ENCODE results near the gene ANXA11. TPM values are rescaled to one million over a fixed set of nuclear protein-coding genes. Genes with fewer than 3 reads are reported as not detected.

Gene ANXA11
- total and polyA plus RNA-seq, 2 of the 4 experiments (the other 2 are of a cell fraction) = 39.4 to 109 TPM

- Histone ChIP-seq H3K23ac (ENCODE audit: low read depth, low read length) (peak within 1 kb of the TSS; percentile 71; the same call in 1 of the 2 replicates), H2BK120ac (ENCODE audit: low read depth, low read length) (peak within 1 kb of the TSS; percentile 83; the same call in 1 of the 2 replicates), H3K14ac (replicated peaks; ENCODE audit: low read depth, low read length) (peak within 1 kb of the TSS; percentile 90), H3K27ac (ENCODE audit: insufficient read depth, low read length) (peak within 1 kb of the TSS; percentile 65), H3K18ac (ENCODE audit: low read depth, low read length) (peak within 1 kb of the TSS; percentile 63), H3K9me1 (ENCODE audit: insufficient read depth, low read length) (peaks cover 8% of the 10 kb centered on the region; the same call in 1 of the 2 replicates), H3K4ac (ENCODE audit: low read depth, low read length) (peak within 1 kb of the TSS; percentile 89), H4K5ac (ENCODE audit: low read depth, low read length) (no peak within 1 kb of the TSS), H3K9me3 (ENCODE audit: control insufficient read depth, insufficient read depth, low read length) (no peaks in the 10 kb centered on the region), H4K91ac (ENCODE audit: insufficient read depth, low read depth, low read length) (peak within 1 kb of the TSS; percentile 34; the same call in 1 of the 2 replicates), H3K4me1 (ENCODE audit: control insufficient read depth, insufficient read depth, low read length) (peaks cover 14% of the 10 kb centered on the region; the same call in 1 of the 2 replicates), H3K79me1 (ENCODE audit: low read depth in 1 of 2, low read length in 2 of 2) (peaks cover 0 to 11% of the 10 kb centered on the region in 2 experiments; a peak in 1 of 4 replicates), H2AK9ac (replicated peaks; ENCODE audit: low read depth, low read length, poor library complexity) (peak within 1 kb of the TSS; percentile 92), H3K9ac (ENCODE audit: low read depth, low read length) (peak within 1 kb of the TSS; percentile 84), H3K4me3 (ENCODE audit: insufficient read depth, low read depth, low read length) (peak within 1 kb of the TSS; percentile 67), H2BK20ac (ENCODE audit: low read depth, low read length) (no peak within 1 kb of the TSS; the same call in none of the 2 replicates), H2BK5ac (ENCODE audit: low read depth, low read length, poor library complexity, severe bottlenecking) (no peak within 1 kb of the TSS), H2AK5ac (ENCODE audit: low read depth, low read length) (peak within 1 kb of the TSS; percentile 74), H2BK15ac (ENCODE audit: low read depth, low read length) (no peak within 1 kb of the TSS; the same call in 2 of the 3 replicates), H3K36me3 (ENCODE audit: control insufficient read depth, insufficient read depth, low read length) (no peaks in the 10 kb centered on the region), H3K27me3 (ENCODE audit: control insufficient read depth, insufficient read depth, low read length) (no peaks in the 10 kb centered on the region), H3K4me2 (ENCODE audit: low read depth, low read length) (peak within 1 kb of the TSS; percentile 96), H2AFZ (replicated peaks; ENCODE audit: low read length, poor library complexity) (peak within 1 kb of the TSS; percentile 94), H4K20me1 (ENCODE audit: insufficient read depth, low read length) (no peaks in the 10 kb centered on the region), H4K8ac (ENCODE audit: low read depth in 2 of 2, low read length in 2 of 2) (peak within 1 kb of the TSS; percentile 50 to 86; a peak in 2 of 4 replicates), H3K56ac (ENCODE audit: extremely low read depth, insufficient read depth, low read length) (peak within 1 kb of the TSS; percentile 24; the same call in 1 of the 2 replicates)
- CTCF ChIA-PET = interaction anchor here (1.2 kb wide), 1 partner anchor 86 kb away, joined by 3 read pairs; no protein-coding TSS in a partner anchor
- DNase-seq (peak; percentile 20), ATAC-seq (ENCODE audit: low read depth) (peak; percentile 80)
- 2% methylated on average over 38 of the region's 58 CpGs; no CpG with 5 or more reads in 1 of the 2 experiments for WGBS, 2 experiments (ENCODE audit: extremely low coverage in 2 of 2, insufficient read length in 1 of 2)
- in situ Hi-C loops (cut with MboI; ENCODE audit: low sequenced_read_pairs) (no loop called here), dilution Hi-C loops (cut with HindIII; ENCODE audit: low sequenced_read_pairs, unreplicated experiment) (no loop called here), intact Hi-C loops (cut with micrococcal nuclease) (loop anchor here (10.0 kb wide), 1 partner anchor 588 kb away; no protein-coding TSS in a partner anchor)
- BruUV-seq (replicated peaks) = no TSS peak
- POLR2A ChIA-PET (ENCODE audit: unreplicated experiment) = no interaction called here
- TF ChIP-seq NFE2L2 (IDR thresholded peaks at IDR 0.05; ENCODE audit: low read depth, low read length) (no peak), RAD21 (IDR thresholded peaks at IDR 0.05; ENCODE audit: low read length) (no peak), POLR2A (IDR thresholded peaks at IDR 0.05; ENCODE audit: low read depth, low read length) (no peak), CHD1 (IDR thresholded peaks at IDR 0.05; ENCODE audit: low read depth, low read length) (no peak), BHLHE40 (IDR thresholded peaks at IDR 0.05; ENCODE audit: low read depth, low read length) (no peak)
- TF ChIP-seq, protein P1, sequence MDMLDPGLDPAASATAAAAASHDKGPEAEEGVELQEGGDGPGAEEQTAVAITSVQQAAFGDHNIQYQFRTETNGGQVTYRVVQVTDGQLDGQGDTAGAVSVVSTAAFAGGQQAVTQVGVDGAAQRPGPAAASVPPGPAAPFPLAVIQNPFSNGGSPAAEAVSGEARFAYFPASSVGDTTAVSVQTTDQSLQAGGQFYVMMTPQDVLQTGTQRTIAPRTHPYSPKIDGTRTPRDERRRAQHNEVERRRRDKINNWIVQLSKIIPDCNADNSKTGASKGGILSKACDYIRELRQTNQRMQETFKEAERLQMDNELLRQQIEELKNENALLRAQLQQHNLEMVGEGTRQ (IDR thresholded peaks at IDR 0.05; ENCODE audit: low read depth, low read length) = no peak
These were observed 72.8 kb downstream of the ANXA11 start, which contains the start of gene PLAC9 for GRCh38 chr10:80132299-80133139. Gene PLAC9 (plus strand): TSS chr10:80132730. CDS start chr10:80132763, 33 bp downstream.
